OCI-LY7 (cell line): ENCODE results near the gene RNPEPL1. TPM values are rescaled to one million over a fixed set of nuclear protein-coding genes. Genes with fewer than 3 reads are reported as not detected.

Experiments
- BruUV-seq: library from RNA; stranded (reverse); fragments of 400-500 nt; replicated peaks from 2 replicates; lab custom pipeline; 2021; lab: Mats Ljungman, UMichigan
- CTCF ChIA-PET: fragments of 300-600 bp; sonication (Branson Sonifier 250); formaldehyde crosslinking; loops from one replicate; lab custom pipeline; 2022; ENCODE audit warnings: antibody characterized with exemption; ENCODE audit not compliant: unreplicated experiment; lab: Charles Lee
- POLR2A ChIA-PET: fragments of 300-600 bp; sonication (Branson Sonifier 250); formaldehyde crosslinking; loops from one replicate; lab custom pipeline; 2022; ENCODE audit warnings: antibody characterized with exemption; lab: Charles Lee
- DNase-seq: peaks from one replicate; pipeline ENCODE4 v3.0.0-alpha.2; 2015; ENCODE audit warnings: low spot score
- H2AFZ ChIP-seq: fragments of 200-600 bp; sonication (generic), shearing (Covaris generic); 2 replicates; pipeline ENCODE4 v1.6.1; 2014; ENCODE audit warnings: mild to moderate bottlenecking, antibody characterized with exemption, low read length, moderate library complexity
- H3K27ac ChIP-seq: fragments of 200-600 bp; sonication (generic); 2 replicates; pipeline ENCODE4 v1.5.1; 2014; ENCODE audit warnings: mixed run types, low read depth, mild to moderate bottlenecking, moderate library complexity, low read length, inconsistent platforms; ENCODE audit not compliant: poor library complexity, severe bottlenecking
- H3K36me3 ChIP-seq: fragments of 200-600 bp; sonication (generic); 2 replicates; pipeline ENCODE4 v1.6.1; 2014; ENCODE audit warnings: mild to moderate bottlenecking, antibody characterized with exemption, low read length, moderate library complexity, mixed read lengths; ENCODE audit not compliant: insufficient read depth
- H3K4me1 ChIP-seq: fragments of 200-600 bp; sonication (generic); 2 replicates; pipeline ENCODE4 v1.5.1; 2014; ENCODE audit warnings: mild to moderate bottlenecking, low read length; ENCODE audit not compliant: insufficient read depth, poor library complexity, severe bottlenecking
- H3K4me2 ChIP-seq: fragments of 200-600 bp; sonication (generic); 2 replicates; pipeline ENCODE4 v1.6.1; 2014; ENCODE audit warnings: mild to moderate bottlenecking, low read length
- H3K4me3 ChIP-seq: fragments of 200-600 bp; sonication (generic); 2 replicates; pipeline ENCODE4 v1.5.1; 2014; ENCODE audit warnings: mild to moderate bottlenecking, low read depth, low read length; ENCODE audit not compliant: poor library complexity, severe bottlenecking
- H3K79me2 ChIP-seq: fragments of 200-600 bp; sonication (generic); 2 replicates; pipeline ENCODE4 v1.6.1; 2016; ENCODE audit warnings: low read depth, mild to moderate bottlenecking, low read length, moderate library complexity, mixed read lengths; ENCODE audit not compliant: insufficient read depth
- H3K9me2 ChIP-seq: fragments of 200-600 bp; sonication (generic); 2 replicates; pipeline ENCODE4 v1.6.1; 2016; ENCODE audit warnings: mild to moderate bottlenecking, low read length, mixed read lengths; ENCODE audit not compliant: insufficient read depth
- H3K9me3 ChIP-seq: fragments of 200-600 bp; sonication (generic); 2 replicates; pipeline ENCODE4 v1.6.1; 2014; ENCODE audit warnings: mild to moderate bottlenecking, mixed run types, low read length, mixed read lengths
- H4K20me1 ChIP-seq: fragments of 200-600 bp; sonication (generic); 2 replicates; pipeline ENCODE4 v1.6.1; 2014; ENCODE audit warnings: mild to moderate bottlenecking, antibody characterized with exemption, low read length, moderate library complexity, mixed read lengths; ENCODE audit not compliant: insufficient read depth
- EZH2phosphoT487 ChIP-seq: fragments of 200-600 bp; sonication (generic); IDR thresholded peaks from 2 replicates; pipeline ENCODE4 v1.6.1; 2018; ENCODE audit warnings: low read depth, borderline replicate concordance, mild to moderate bottlenecking, mixed run types, antibody characterized with exemption, low read length, moderate library complexity, mixed read lengths
- intact Hi-C: fragments of 100-400 bp; cut with micrococcal nuclease; formaldehyde crosslinking; loops from one replicate; pipeline ENCODE4 v1.10.0; 2022; ENCODE audit not compliant: unreplicated experiment
- total RNA-seq, 2 experiments: library from RNA; depleted of rRNA in 1 of 2; stranded (reverse); fragments of >200 nt in 1 of 2; shearing (Covaris generic) in 1 of 2; gene quantifications; 2 replicates each; pipeline ENCODE4 v1.2.3, GENCODE V29; 2014 to 2022
- TF ChIP-seq, protein P1 (sequence below): fragments of 200-600 bp; sonication (generic); conservative IDR thresholded peaks from 2 replicates; pipeline ENCODE4 v1.5.1; 2014; ENCODE audit warnings: mild to moderate bottlenecking, antibody characterized with exemption, low read length, moderate library complexity, mixed read lengths

The RNPEPL1 gene
- total RNA-seq, 2 experiments from 2014 or later = 41.9 to 51.8 TPM

- Histone ChIP-seq H3K4me3 (no peak overlapping the region), H3K9me2 (no peaks in the 10 kb centered on the region), H2AFZ (no peak overlapping the region), H4K20me1 (no peaks in the 10 kb centered on the region; the same call in 1 of the 2 replicates), H3K36me3 (peaks cover 14% of the 10 kb centered on the region; the same call in 1 of the 2 replicates), H3K4me2 (no peak overlapping the region), H3K27ac (no peak overlapping the region), H3K9me3 (no peaks in the 10 kb centered on the region), H3K79me2 (no peaks in the 10 kb centered on the region), H3K4me1 (no peaks in the 10 kb centered on the region)
- ChIA-PET CTCF (interaction anchor here (0.6 kb wide), 1 partner anchor 1275 kb away, joined by 3 read pairs; no protein-coding TSS in a partner anchor), POLR2A (no interaction called here)
- intact Hi-C loops = no loop called here
- DNase-seq = no peak
- TF ChIP-seq EZH2phosphoT487 = no peak
- TF ChIP-seq, protein P1, sequence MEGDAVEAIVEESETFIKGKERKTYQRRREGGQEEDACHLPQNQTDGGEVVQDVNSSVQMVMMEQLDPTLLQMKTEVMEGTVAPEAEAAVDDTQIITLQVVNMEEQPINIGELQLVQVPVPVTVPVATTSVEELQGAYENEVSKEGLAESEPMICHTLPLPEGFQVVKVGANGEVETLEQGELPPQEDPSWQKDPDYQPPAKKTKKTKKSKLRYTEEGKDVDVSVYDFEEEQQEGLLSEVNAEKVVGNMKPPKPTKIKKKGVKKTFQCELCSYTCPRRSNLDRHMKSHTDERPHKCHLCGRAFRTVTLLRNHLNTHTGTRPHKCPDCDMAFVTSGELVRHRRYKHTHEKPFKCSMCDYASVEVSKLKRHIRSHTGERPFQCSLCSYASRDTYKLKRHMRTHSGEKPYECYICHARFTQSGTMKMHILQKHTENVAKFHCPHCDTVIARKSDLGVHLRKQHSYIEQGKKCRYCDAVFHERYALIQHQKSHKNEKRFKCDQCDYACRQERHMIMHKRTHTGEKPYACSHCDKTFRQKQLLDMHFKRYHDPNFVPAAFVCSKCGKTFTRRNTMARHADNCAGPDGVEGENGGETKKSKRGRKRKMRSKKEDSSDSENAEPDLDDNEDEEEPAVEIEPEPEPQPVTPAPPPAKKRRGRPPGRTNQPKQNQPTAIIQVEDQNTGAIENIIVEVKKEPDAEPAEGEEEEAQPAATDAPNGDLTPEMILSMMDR = no peak
- no TSS peak for BruUV-seq
Observed at GRCh38 chr2:240599141-240599583, 30.9 kb downstream of the RNPEPL1 start.

- Histone ChIP-seq H3K9me2 (no peaks in the 10 kb centered on the region), H3K9me3 (no peaks in the 10 kb centered on the region), H3K4me2 (no peak overlapping the region), H3K79me2 (no peaks in the 10 kb centered on the region), H3K4me1 (no peaks in the 10 kb centered on the region), H3K36me3 (peaks cover 14% of the 10 kb centered on the region; the same call in 1 of the 2 replicates), H4K20me1 (no peaks in the 10 kb centered on the region; the same call in 1 of the 2 replicates), H3K27ac (no peak overlapping the region), H2AFZ (no peak overlapping the region), H3K4me3 (no peak overlapping the region)
- intact Hi-C loops = no loop called here
- POLR2A ChIA-PET = no interaction called here
- BruUV-seq = no TSS peak
- CTCF ChIA-PET = no interaction called here
- no peak for DNase-seq
- TF ChIP-seq, protein P1 = no peak
- TF ChIP-seq EZH2phosphoT487 = no peak
Observed at GRCh38 chr2:240600451-240600961, 32.2 kb downstream of the RNPEPL1 start.
